GM10266 (cell line): ENCODE measurements around the gene MRPL27.

Experiments
- DNase-seq: peaks from one replicate; pipeline ENCODE4 v3.0.0; 2012; ENCODE audit errors: extremely low spot score
- TF ChIP-seq, protein P1 (sequence below): IDR thresholded peaks from 2 replicates; pipeline ENCODE4 v1.5.1; 2012; ENCODE audit warnings: mild to moderate bottlenecking, low read depth; ENCODE audit not compliant: control insufficient read depth, insufficient read depth; ENCODE audit errors: missing control alignments

The MRPL27 gene

GRCh38 chr17:50322271-50322670, 50.7 kb downstream of the MRPL27 start:
- TF ChIP-seq, protein P1, sequence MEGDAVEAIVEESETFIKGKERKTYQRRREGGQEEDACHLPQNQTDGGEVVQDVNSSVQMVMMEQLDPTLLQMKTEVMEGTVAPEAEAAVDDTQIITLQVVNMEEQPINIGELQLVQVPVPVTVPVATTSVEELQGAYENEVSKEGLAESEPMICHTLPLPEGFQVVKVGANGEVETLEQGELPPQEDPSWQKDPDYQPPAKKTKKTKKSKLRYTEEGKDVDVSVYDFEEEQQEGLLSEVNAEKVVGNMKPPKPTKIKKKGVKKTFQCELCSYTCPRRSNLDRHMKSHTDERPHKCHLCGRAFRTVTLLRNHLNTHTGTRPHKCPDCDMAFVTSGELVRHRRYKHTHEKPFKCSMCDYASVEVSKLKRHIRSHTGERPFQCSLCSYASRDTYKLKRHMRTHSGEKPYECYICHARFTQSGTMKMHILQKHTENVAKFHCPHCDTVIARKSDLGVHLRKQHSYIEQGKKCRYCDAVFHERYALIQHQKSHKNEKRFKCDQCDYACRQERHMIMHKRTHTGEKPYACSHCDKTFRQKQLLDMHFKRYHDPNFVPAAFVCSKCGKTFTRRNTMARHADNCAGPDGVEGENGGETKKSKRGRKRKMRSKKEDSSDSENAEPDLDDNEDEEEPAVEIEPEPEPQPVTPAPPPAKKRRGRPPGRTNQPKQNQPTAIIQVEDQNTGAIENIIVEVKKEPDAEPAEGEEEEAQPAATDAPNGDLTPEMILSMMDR: no peak
- no peak for DNase-seq

- DNase-seq: no peak
- TF ChIP-seq, protein P1: no peak
Observed at GRCh38 chr17:50319306-50320004, 53.5 kb downstream of the MRPL27 start.

DNA sequence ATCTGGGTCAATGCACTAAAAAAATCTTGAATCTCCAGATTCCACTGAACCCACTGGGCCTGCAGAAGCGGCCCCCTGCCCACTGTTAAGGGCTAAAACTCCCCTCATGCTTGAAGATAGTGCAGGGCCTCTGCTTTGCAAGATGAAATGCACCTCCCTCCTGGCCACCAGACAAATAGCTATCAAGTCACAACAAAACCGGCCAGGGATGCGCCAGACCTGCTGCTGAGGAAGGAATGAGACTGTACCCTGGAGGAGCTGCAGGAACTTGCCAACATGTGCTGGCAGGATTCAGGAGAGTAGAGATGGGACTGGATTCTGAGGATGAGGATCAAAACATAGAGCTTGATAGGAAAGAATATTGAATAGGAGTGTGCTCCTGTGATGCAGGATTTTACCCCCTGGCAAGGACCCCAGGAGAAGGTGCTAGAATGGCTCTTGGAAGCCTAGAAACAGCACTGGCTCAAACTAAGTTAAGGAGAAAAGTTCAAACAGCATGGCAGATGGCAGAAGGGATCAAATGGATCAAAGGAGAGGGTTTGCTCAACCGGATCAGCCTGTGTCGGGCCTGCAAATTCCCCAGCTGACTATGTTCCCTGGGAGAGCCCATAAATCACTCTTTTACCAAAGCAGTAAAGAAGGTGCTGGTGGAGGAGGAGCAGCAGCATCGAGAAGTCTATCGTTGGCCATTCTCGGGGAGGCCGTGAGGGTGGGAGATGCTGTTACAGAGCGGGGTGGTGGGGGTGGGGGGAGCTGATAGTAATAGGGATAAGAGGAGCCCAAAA, 54.3 kb downstream of the MRPL27 start:
- no peak for DNase-seq
- TF ChIP-seq, protein P1: no peak
